GM18517 (cell line): Measurements from ENCODE around the gene RPL11.
"Not testable (repeated sequence)": the region's sequence is repeated elsewhere in the genome, so short reads cannot be mapped to it uniquely, and the experiment has no call there.

Experiments
- ATAC-seq: cut with Tn5 transposase; IDR thresholded peaks from one replicate; pipeline ENCODE4 v1.9.1; 2021; ENCODE audit warnings: mild to moderate bottlenecking, moderate library complexity; ENCODE audit not compliant: unreplicated experiment

The RPL11 gene

DNA sequence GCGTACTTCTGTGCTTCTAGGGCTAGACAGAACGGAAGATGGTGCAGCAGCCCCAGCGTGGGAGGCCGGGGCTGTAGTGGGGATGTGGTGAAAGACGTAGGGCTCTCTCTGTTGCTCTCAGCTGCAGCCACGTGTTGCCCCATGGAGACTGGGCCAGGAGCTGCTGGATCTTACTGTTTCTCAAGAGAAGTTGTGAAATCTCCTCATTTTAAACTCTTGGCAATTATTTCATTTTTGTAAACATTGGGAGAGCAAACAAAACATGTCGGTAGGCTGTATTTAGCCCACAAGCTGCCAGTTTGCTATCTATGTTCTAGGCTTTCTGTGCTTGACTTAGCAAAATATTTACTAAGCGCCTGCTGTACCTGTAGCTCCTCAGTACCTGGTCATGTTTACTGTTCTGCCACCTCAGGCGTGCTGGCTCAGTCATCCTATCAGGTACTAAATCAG, 35.8 kb downstream of the RPL11 start:
- ATAC-seq, result no peak

DNA sequence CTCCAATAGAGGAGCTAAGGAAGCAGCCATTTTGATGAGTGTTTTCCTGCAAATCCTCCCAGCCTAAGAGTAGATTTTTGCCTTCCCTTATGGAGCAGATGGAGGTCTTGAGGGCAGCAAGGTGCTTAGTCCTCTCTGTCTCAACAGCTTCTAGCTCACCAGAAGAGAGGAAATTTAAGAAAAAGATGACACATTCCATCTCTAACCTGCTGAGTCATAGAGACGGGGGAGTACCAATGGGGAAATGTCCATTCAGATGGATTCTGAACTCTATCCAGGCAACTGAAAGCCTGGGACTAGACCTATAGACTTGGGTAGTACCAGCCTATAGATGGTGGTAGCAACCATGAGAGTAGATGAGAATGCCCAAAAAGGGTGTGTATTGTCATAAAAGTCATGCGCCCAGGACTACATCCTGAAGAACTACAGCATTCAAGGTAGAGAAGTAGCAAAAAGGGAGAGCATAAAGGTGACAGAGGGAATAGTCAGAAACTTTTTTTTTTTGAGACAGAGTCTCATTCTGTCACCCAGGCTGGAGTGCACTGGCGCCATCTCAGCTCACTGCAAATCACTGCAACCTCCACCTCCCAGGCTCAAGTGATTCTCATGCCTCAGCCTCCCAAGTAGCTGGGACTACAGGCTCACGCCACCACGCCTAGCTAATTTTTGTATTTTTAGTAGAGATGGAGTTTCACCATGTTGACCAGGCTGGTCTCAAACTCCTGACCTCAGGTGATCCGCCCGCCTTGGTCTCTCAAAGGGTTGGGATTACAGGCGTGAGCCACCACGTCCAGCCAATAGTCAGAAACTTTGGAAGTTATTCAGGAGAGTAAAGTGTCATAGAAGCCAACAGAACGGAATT, 41.0 kb downstream of the RPL11 start:
- no peak for ATAC-seq

DNA sequence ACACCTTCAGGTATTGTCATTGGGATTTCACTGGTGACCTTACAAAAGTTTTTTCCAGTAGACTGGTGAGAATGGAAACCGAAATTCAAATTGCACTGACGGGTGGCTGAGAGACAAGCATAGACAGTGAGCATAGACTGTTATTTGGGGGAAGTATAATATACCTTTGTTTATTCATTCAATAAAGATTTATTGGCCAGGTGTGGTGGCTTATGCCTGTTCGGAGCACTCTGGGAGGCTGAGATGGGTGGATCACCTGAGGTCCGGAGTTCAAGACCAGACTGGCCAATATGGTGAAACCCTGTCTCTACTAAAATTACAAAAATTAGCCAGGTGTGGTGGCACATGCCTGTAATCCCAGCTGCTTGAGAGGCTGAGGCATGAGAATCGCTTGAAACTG, 41.7 kb downstream of the RPL11 start:
- not testable (repeated sequence) for ATAC-seq

DNA sequence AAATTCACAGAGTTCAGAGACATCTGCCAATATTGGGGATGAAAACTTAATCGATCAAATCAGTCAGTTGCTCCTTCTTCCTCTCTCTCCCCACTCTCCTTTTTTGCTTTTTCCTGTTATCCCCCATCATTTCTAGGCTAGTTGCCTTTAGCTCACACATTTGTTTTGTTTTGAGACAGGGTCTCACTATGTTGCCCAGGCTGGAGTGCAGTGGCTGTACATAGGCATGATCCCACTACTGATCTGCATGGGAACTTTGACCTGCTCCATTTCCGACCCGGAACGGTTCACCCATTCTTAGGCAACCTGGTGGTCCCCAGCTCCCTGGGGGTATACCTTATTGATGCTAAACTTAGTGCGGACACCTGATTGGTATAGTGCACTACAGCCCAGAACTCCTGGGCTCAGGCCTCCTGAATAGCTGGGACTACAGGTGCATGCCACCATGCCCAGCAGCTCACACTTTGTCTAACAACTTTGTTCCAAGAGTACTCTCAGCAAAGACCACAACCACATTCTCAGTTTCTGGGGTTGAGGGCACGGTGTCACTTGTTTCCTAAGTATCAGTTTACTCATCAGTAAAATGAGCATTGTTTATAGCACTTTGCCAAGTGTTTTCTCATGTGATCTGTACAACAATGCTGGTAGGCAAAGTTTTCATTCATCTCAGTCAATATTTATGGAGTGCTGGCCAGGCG, 45.0 kb downstream of the RPL11 start:
- no peak for ATAC-seq

DNA sequence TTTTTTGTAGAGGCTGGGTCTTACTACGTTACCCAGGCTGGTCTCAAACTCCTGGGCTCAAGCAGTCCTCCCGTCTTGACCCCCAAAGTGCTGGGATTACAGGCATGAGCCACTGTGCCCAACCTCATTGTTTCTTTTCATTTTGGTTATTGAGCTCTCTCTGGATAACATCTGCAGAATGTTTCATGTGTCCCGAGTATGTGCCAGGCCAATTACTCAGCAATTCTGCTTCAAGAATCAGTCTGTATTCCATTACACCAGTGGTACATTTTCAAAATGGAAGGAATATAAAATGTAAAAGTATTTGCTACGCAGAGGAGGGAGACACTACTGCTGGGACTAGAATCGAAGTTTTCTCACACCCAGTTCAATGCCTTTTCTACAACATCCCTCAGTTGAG, 50.0 kb downstream of the RPL11 start:
- ATAC-seq, result no peak

DNA sequence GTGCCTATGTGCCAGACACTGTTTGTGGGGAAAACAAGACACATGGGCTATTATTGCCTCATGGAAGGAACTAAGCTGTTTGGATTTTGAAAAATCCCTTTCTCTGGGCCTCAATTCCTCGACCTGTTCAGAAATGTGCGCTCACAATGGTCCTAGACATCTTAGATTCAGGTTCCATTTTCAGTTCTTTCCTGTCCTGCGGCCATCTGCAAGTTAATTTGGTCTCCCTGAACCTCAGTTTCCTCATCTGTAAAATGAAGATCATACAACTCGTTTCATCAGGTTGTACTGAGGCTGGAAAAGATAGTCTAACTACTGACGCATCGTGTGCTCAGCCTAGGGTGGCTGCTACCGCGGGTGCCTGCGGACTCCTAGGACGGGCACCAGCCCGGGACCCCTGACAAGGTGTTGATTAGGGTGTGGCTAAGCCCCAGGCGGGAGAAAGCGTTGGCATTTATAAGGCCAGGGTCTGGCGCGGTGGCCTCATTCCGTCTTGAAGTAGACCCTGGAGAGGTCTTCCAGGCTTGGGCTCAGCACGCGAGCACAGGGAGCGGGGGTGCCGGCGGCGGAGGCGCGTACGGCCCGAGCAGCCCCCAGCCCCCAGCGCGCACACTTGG, 51.2 kb downstream of the RPL11 start:
- ATAC-seq, result no peak

DNA sequence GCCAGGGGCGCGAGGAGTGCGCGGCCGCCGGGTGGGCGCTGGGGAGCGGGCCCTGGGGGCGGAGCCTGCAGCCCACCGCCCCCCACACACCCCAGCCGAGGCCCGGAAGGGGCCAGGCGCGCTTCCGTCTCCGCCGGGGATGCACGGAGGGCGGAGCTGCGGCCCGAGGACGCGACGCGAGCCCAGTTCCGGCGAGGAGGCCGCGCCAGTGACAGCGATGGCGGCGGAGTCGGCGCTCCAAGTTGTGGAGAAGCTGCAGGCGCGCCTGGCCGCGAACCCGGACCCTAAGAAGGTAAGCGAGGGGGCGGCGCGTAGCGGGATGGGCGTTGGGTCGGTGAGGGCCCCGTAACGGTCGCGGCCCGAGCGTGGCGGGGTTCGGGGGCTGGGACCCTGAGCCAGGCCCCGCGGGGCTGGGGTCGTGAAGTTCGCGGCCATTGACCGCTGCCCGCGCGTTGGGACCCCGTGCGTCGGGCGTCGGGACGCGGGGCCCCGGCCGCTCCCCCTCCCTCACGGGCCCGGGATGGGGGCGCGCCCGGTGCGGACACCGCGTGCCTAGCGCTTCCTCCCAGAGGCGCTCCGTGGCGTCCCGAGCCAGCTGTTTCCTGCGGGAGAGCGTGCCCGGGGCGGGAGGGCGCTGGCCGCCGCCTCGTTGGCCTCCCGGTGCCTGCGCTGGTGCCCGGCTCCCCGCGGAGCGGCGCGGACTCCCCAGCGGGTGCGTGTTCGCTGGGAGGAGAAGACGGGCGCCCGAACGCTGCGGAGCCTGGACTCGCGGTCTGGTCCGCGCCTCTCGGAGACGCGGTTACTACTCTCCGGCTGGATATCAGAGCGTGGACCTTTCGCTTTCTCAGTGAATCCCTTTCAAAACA, 51.9 kb downstream of the RPL11 start, which contains the start of gene ELOA:
Gene ELOA (plus strand): TSS at position 185 of the 866 bp plus-strand sequence. CDS start 33 bp downstream, at position 218.
- ATAC-seq, result peak; percentile 63

DNA sequence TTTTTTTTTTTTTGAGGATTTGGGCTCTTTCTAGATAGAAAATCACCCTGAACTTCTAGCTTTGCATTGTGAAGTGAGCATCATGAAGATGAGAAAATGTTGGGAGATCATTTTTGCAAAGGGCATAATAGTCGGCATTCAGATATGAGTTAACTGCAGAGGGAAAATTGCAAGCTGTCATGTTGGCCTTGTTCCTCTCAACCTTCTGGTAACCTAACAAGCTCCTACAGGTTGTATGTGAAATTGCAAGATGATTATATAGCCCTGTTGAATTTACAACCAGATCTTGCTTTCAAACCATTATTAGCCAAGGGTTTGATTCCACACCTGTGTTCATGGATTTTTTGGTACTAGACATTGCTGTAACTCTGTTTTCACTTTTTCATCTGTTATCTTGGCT, 53.9 kb downstream of the RPL11 start:
- ATAC-seq, result no peak
